Epithelial cell of proximal tubule (primary cell): Measurements from ENCODE around the gene GMCL2. TPM values are rescaled to one million over a fixed set of nuclear protein-coding genes. Genes with fewer than 3 reads are reported as not detected.
"Not testable (repeated sequence)": the region's sequence is repeated elsewhere in the genome, so short reads cannot be mapped to it uniquely, and the experiment has no call there.

Experiments
- DNase-seq: peaks from one replicate; pipeline ENCODE4 v3.0.0-alpha.2; 2011; ENCODE audit warnings: low read depth
- H3K4me3 ChIP-seq: 2 replicates; pipeline ENCODE4 v1.5.1; 2011; ENCODE audit warnings: low read depth, mild to moderate bottlenecking, low read length
- total RNA-seq: library from RNA; depleted of rRNA; stranded (reverse); fragments of >200 nt; gene quantifications from 2 replicates; pipeline ENCODE4 v1.2.3, GENCODE V29; 2015
- TF ChIP-seq, protein P1 (sequence below): conservative IDR thresholded peaks from 2 replicates; pipeline ENCODE4 v1.5.1; 2012; ENCODE audit warnings: low read depth, mild to moderate bottlenecking, low read length

GMCL2 gene
- total RNA-seq, 1 donor from 2014 or later = not detected

DNA sequence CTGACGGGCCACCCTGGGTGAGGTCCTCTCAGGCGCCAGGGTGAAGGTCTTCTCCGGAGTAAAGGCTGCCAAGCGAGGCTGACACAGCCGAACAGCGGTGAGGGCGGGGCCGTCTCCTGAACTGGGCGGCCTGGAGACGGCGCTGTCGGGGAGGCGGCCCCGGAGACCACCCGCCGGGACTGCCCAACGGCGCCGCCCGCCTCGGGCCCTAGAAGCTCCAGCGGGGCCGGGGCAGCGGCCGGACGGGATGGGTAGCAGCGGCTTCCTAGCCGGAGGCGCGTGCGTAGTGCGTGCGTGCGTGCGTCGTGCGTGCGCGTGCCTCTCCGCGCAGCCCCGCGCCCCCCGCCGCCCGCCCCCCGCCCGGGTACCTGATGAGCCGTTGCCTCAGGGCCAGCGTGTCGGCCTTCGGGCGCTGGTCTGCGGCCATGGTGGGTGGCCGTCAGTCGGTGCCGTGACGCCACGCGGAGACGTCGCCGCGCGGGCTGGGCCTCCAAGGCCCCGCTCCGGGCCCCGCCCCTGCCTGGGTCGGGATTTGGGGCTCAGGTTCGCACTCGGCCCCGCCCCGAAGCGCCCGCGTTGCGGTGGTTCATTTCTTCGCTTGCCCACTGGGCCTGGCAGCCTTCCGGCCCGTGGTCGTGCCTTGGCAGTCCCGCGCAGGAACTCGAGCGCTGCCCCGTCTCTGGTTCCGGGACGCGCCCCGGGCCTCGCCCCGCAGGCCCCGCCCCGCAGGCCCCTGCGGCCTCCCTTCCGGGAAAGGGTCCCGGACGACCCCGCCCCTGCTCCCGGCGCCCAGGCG lies 45.2 kb upstream of the GMCL2 start, which contains the start of gene PHYKPL:
Gene PHYKPL (minus strand): TSS at position 679 of the 796 bp plus-strand sequence. CDS start 252 bp downstream, at position 427.
- TF ChIP-seq, protein P1, sequence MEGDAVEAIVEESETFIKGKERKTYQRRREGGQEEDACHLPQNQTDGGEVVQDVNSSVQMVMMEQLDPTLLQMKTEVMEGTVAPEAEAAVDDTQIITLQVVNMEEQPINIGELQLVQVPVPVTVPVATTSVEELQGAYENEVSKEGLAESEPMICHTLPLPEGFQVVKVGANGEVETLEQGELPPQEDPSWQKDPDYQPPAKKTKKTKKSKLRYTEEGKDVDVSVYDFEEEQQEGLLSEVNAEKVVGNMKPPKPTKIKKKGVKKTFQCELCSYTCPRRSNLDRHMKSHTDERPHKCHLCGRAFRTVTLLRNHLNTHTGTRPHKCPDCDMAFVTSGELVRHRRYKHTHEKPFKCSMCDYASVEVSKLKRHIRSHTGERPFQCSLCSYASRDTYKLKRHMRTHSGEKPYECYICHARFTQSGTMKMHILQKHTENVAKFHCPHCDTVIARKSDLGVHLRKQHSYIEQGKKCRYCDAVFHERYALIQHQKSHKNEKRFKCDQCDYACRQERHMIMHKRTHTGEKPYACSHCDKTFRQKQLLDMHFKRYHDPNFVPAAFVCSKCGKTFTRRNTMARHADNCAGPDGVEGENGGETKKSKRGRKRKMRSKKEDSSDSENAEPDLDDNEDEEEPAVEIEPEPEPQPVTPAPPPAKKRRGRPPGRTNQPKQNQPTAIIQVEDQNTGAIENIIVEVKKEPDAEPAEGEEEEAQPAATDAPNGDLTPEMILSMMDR = peak; percentile 29
- DNase-seq = no peak
- H3K4me3 ChIP-seq = peak within 1 kb of the TSS; percentile 85

DNA sequence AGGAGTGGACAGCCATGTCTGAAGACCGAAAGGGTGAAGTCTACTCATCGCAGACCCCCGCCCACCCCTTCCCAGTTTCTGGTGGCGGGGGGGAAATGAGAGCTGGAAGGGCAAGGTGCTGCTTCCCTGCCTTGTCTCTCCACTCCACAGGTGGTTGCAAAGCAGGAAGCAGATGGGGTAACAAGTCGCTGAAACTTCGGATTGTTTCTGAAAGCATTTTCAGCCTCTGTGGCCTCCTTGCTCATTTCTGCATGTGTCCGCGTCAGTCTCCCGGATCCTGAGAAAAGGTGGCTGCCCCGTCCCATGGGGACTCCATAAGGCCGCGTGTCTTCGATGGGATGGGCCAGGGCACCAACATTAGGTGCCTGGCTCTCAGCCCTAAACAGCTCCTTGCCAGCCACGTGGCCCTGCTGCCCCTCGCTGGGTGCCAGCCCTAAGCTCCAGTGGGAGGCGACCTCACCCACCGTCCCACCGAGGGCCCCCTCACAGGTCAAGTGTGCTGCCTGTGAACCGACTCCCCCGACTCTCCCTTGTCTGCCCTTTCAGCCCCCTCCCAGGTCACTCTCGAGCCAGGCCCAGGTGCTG lies 44.5 kb upstream of the GMCL2 start:
- H3K4me3 ChIP-seq = peak overlapping the region; percentile 85
- TF ChIP-seq, protein P1 = no peak
- DNase-seq = no peak

DNA sequence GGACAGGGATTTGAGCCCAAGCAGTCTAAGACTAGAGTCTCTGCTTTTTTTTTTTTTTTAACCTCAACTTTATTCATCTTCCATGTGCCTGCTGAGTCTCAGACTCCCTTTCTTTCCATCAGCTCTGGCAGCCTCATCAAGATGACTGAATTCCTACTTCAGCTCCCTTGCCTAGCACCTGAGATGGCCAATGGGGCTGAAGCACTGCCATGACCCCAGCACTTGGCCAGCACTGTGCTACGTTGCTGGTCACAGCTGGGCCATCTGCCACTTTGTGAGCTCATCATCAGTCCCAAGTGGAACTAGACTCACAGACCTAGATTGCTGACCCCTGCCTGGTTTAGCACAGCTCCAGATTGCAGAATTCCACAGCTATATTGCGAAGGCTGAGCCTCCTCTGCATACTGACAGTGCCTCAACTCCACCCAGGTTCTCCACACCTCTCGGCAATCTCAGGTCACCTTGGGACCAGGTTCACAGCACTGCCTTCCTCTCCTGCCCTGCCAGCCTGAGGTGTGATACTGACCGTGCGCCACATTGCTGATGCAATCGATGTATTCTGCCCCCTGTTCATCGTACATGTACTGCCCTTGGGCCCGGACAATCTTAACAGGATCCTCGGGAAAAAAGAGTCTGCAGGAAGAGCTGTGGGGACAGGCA lies 43.8 kb upstream of the GMCL2 start:
- TF ChIP-seq, protein P1 = no peak
- H3K4me3 ChIP-seq = peak overlapping the region; percentile 85
- no peak for DNase-seq

DNA sequence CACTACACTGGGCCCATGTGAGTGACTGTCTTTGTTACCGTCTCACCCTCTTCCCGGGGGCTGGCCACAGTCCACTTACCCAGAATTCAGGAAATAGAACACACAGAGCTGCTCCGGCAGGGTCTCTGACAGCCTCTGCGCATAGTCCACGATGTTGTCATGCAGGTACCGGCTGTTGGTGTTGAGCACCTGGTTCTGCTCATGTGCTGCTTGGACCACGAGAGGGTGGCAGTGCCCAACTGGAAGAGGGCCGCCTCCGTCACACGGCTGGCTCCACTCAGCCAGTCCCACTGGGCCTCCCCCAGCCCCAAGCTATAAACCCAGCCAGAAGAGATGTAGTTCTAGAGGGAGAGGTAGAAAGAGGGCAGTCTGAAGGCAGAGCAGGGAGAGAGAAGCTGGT lies 42.7 kb upstream of the GMCL2 start:
- no peak for DNase-seq
- H3K4me3 ChIP-seq = no peak overlapping the region
- TF ChIP-seq, protein P1 = no peak

DNA sequence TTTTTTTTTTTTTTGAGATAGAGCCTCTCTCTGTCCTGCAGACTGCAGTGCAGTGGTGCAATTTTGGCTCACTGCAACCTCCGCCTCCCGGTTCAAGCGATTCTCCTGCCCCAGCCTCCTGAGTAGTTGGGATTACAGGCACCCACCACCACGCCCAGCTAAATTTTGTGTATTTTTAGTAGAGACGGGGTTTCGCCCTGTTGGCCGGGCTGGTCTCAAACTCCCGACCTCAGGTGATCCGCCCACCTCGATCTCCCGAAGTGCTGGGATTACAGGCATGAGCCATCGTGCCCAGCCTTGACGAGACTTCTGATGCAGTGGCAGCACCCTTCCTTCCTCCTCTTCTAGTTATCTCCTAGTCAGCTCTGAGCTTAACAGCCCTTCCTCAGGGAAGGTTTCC lies 41.9 kb upstream of the GMCL2 start:
- DNase-seq, H3K4me3 ChIP-seq: not testable (repeated sequence)

DNA sequence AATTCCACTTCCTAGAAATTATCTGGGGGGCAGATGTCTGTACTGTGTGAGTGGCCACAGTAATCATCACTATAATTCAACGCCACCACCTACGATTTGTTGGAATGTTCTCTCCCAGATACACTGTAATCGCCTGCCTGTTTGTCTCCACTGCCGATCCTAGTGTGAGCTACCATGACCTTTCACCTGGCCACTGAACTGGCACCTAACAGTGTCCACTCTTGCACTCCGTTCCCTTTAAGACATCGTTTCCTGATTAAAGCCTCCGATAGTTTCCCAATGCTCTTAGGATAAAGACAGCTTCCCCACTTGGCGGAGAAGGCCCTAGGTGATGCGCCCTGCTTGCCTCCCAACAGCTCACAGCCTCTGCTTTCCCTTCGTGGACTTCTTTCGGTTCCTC lies 41.4 kb upstream of the GMCL2 start:
- no peak for DNase-seq
- TF ChIP-seq, protein P1 = no peak
- no peak overlapping the region for H3K4me3 ChIP-seq

DNA sequence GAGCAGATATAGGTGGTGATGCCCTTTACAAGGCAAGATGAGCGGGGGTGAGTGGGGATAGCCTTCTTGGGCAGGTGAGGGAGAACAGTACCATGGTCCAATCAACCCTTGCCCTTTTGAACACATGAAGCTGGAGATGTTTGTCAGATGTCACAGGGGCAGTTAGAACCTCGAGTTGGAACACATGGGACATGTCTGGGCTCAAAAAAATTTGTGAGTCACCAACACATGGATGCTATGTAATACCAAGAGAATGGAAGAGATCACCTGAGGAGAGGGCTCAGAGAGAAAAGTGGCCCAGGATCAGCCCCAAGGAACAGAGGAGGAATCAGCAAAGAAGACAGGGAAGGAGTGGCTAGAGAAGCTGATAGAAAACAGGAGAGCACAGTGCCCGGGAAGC lies 40.8 kb upstream of the GMCL2 start:
- H3K4me3 ChIP-seq = no peak overlapping the region
- TF ChIP-seq, protein P1 = no peak
- DNase-seq = no peak
